K562 (cell line): ENCODE data around the gene MAP7D1. TPM values are rescaled to one million over a fixed set of nuclear protein-coding genes. Genes with fewer than 3 reads are reported as not detected.

Experiments
- ATAC-seq: fragments of 200-7000 bp; cut with Tn5 transposase; 3 replicates; pipeline ENCODE4 v1.9.1; 2020; ENCODE audit warnings: moderate library complexity
- BruUV-seq: library from RNA; stranded (reverse); fragments of 400-500 nt; replicated peaks from 2 replicates; lab custom pipeline; 2021; lab: Mats Ljungman, UMichigan
- CTCF ChIA-PET: fragments of 300-600 bp; formaldehyde crosslinking; extraction: SDS; loops from one replicate; lab custom pipeline; 2021; ENCODE audit warnings: low intra/inter-chr PET ratio; lab: Yijun Ruan, JAX
- POLR2A ChIA-PET: fragments of 300-600, 350-650 bp; sonication (Branson Sonifier 250); formaldehyde crosslinking; extraction: SDS; loops from one replicate; lab custom pipeline; 2021; ENCODE audit warnings: antibody characterized with exemption, inconsistent platforms; lab: Yijun Ruan, JAX
- DNase-seq, 4 experiments: peaks; one replicate each; pipeline versions ENCODE4 v3.0.0 to v3.0.0-alpha.2; 2011 to 2018; ENCODE audit warnings: low spot score in 3 of 4, mixed read lengths in 3 of 4; ENCODE audit errors: extremely low read depth in 1 of 4
- FAIRE-seq: peaks from 2 replicates; lab custom pipeline; 2011; peaks lifted over from hg19 to GRCh38; lab: Jason Lieb, UNC
- H2AFZ ChIP-seq: 2 replicates; pipeline ENCODE4 v1.6.0; 2011; ENCODE audit warnings: low read depth, low read length, control low read depth, inconsistent platforms
- H3K27ac ChIP-seq: fragments of 200-600 bp; 3 replicates; pipeline ENCODE4 v1.8.0; 2011; ENCODE audit warnings: low read depth, mild to moderate bottlenecking, control low read depth, inconsistent platforms, low read length, moderate library complexity, mixed read lengths; ENCODE audit errors: extremely low read depth
- H3K27me3 ChIP-seq, 2 experiments: fragments of 300-600 bp in 1 of 2; 2 replicates in 1 of 2; 3 replicates in 1 of 2; pipeline versions ENCODE4 v1.6.0 to v1.8.0; 2011; ENCODE audit warnings: inconsistent platforms in 2 of 2, low read length in 2 of 2, mild to moderate bottlenecking in 1 of 2, mixed read lengths in 1 of 2, moderate library complexity in 1 of 2; ENCODE audit not compliant: control insufficient read depth in 2 of 2, insufficient read depth in 2 of 2
- H3K36me3 ChIP-seq: fragments of 300-600 bp; 3 replicates; pipeline ENCODE4 v1.8.0; 2011; ENCODE audit warnings: mild to moderate bottlenecking, low read length, inconsistent platforms; ENCODE audit not compliant: control insufficient read depth, insufficient read depth
- H3K4me1 ChIP-seq, 2 experiments: fragments of 200-600 bp in 1 of 2; replicated peaks in 1 of 2; 2 replicates in 1 of 2; 3 replicates in 1 of 2; pipeline versions ENCODE4 v1.5.1 to v1.8.0; 2011; ENCODE audit warnings: inconsistent platforms in 2 of 2, low read length in 2 of 2, mild to moderate bottlenecking in 1 of 2, mixed read lengths in 1 of 2, moderate library complexity in 1 of 2; ENCODE audit not compliant: control insufficient read depth in 2 of 2, insufficient read depth in 2 of 2
- H3K4me2 ChIP-seq: 2 replicates; pipeline ENCODE4 v1.6.1; 2011; ENCODE audit warnings: low read length, control low read depth, inconsistent platforms, mixed read lengths; ENCODE audit not compliant: insufficient read depth
- H3K4me3 ChIP-seq: fragments of 200-600 bp; sonication (generic), shearing (Covaris generic); 2 replicates; pipeline ENCODE4 v1.5.1; 2016; ENCODE audit warnings: control low read depth, inconsistent platforms
- H3K79me2 ChIP-seq: fragments of 200-600 bp; 3 replicates; pipeline ENCODE4 v1.8.0; 2011; ENCODE audit warnings: low read length, inconsistent platforms; ENCODE audit not compliant: control insufficient read depth, insufficient read depth
- H3K9ac ChIP-seq, 2 experiments: 2 replicates each; pipeline versions ENCODE4 v1.6.0 to v1.6.1; 2011; ENCODE audit warnings: low read depth in 2 of 2, low read length in 2 of 2, control low read depth in 1 of 2, inconsistent platforms in 1 of 2, mild to moderate bottlenecking in 1 of 2, mixed read lengths in 1 of 2; ENCODE audit not compliant: insufficient read depth in 1 of 2
- H3K9me1 ChIP-seq: one replicate; pipeline ENCODE4 v1.6.0; 2011; ENCODE audit warnings: inconsistent platforms, mild to moderate bottlenecking, low read length, moderate library complexity; ENCODE audit not compliant: control insufficient read depth, insufficient read depth
- H3K9me3 ChIP-seq: replicated peaks from 2 replicates; pipeline ENCODE4 v1.5.1; 2011; ENCODE audit warnings: low read depth, low read length, inconsistent platforms; ENCODE audit not compliant: control insufficient read depth, insufficient read depth
- H4K20me1 ChIP-seq: replicated peaks from 2 replicates; pipeline ENCODE4 v1.6.1; 2011; ENCODE audit warnings: low read length, inconsistent platforms, mixed read lengths; ENCODE audit not compliant: control insufficient read depth, insufficient read depth
- HIVEP1 ChIP-seq: fragments of 250-450 bp; sonication (Bioruptor Pico); IDR thresholded peaks from 2 replicates; pipeline ENCODE4 v1.4.0; 2020; ENCODE audit warnings: mild to moderate bottlenecking
- HLTF ChIP-seq: fragments of 450-650 bp; IDR thresholded peaks from 2 replicates; pipeline ENCODE4 v1.6.1; 2016
- NCOA6 ChIP-seq: fragments of 450-650 bp; IDR thresholded peaks from 2 replicates; pipeline ENCODE4 v1.6.1; 2017; ENCODE audit warnings: mild to moderate bottlenecking
- NKRF ChIP-seq: fragments of 450-650 bp; IDR thresholded peaks from 2 replicates; pipeline ENCODE4 v1.6.1; 2016; ENCODE audit warnings: borderline replicate concordance
- POLR2AphosphoS2 ChIP-seq: IDR thresholded peaks from 2 replicates; pipeline ENCODE4 v1.6.1; 2012; ENCODE audit warnings: low read length, improper control_type of control experiment
- RAD51 ChIP-seq: fragments of 450-650 bp; IDR thresholded peaks from 2 replicates; pipeline ENCODE4 v1.7.1; 2016; ENCODE audit warnings: low read depth, mild to moderate bottlenecking, borderline replicate concordance
- RBFOX2 ChIP-seq: fragments of 200-400 bp; formaldehyde crosslinking; IDR thresholded peaks from 2 replicates; pipeline ENCODE4 v1.6.1; 2017; ENCODE audit warnings: low read depth, mild to moderate bottlenecking, low read length, moderate library complexity
- RBM22 ChIP-seq: fragments of 200-400 bp; formaldehyde crosslinking; IDR thresholded peaks from 2 replicates; pipeline ENCODE4 v1.6.1; 2018; ENCODE audit warnings: low read length, low read depth; ENCODE audit not compliant: poor library complexity, severe bottlenecking
- RUNX1 ChIP-seq: sonication (generic); IDR thresholded peaks from 2 replicates; pipeline ENCODE4 v1.6.1; 2016; ENCODE audit warnings: antibody characterized with exemption, low read depth
- TAF1 ChIP-seq: IDR thresholded peaks from 2 replicates; pipeline ENCODE4 v1.6.1; 2011; ENCODE audit warnings: mild to moderate bottlenecking, low read length, moderate library complexity; ENCODE audit not compliant: insufficient read depth, control insufficient read depth, severe bottlenecking; ENCODE audit errors: extremely low read depth
- ZBTB43 ChIP-seq: sonication (generic); formaldehyde crosslinking; IDR thresholded peaks from 2 replicates; pipeline ENCODE4 v1.8.0; 2023; ENCODE audit warnings: mild to moderate bottlenecking, missing genetic modification reagents
- ZKSCAN3 ChIP-seq: fragments of 250-450 bp; sonication (Bioruptor Pico); IDR thresholded peaks from 2 replicates; pipeline ENCODE4 v1.4.0; 2020
- WGBS: fragments of 100-300 bp; shearing (Covaris generic); methylation state at CpG from one replicate; pipeline ENCODE4 v1.1.6; 2016; ENCODE audit warnings: low coverage, mixed read lengths; ENCODE audit not compliant: insufficient coverage; ENCODE audit errors: missing lambda C conversion rate; 5-methylcytosine and 5-hydroxymethylcytosine counted together
- in situ Hi-C: fragments of 300-500 bp; cut with MboI; formaldehyde crosslinking; loops from 4 replicates; pipeline ENCODE4 v1.15.0; 2018; ENCODE audit warnings: inconsistent platforms, mixed read lengths
- intact Hi-C: fragments of 100-400 bp; cut with micrococcal nuclease; formaldehyde crosslinking; loops from 2 replicates; pipeline ENCODE4 v1.14.2; 2022
- polyA plus RNA-seq, 8 experiments: library from polyadenylated mRNA; depleted of rRNA in 4 of 8; stranded (reverse) in 5 of 8; unstranded in 3 of 8; fragments of >200 nt; fragmentation: Nextera tagmentation in 2 of 8; fragmentation: Illumina TruSeq in 1 of 8; extraction: Ambion mirVana in 2 of 8; extraction: Trizol in 1 of 8; gene quantifications; 2 replicates each; pipeline versions ENCODE4 v1.2.1 to v1.2.3, GENCODE V29; 2011 to 2014; ENCODE audit warnings: inconsistent platforms in 1 of 8, missing spikeins in 1 of 8
- total RNA-seq, 7 experiments: library from RNA; depleted of rRNA in 6 of 7; stranded (reverse); fragments of >200 nt in 6 of 7; fragmentation: Illumina TruSeq in 2 of 7; extraction: Trizol in 2 of 7; gene quantifications; 2 replicates each; pipeline versions ENCODE4 v1.2.1 to v1.2.3, GENCODE V29; 2011 to 2021; ENCODE audit warnings: low replicate concordance in 1 of 7

The MAP7D1 gene
- total and polyA plus RNA-seq, 9 of the 15 experiments (the other 6 are each of a cell fraction or from before 2014, with no cell fraction given), result 3.6 to 108 (median 34.5) TPM

GRCh38 chr1:36179220-36179600 is 23.2 kb downstream of the MAP7D1 start:
- CTCF ChIA-PET, result no interaction called here
- no peaks in the 10 kb centered on the region for H3K9me1 ChIP-seq

More at GRCh38 chr1:36179220-36179600, 23.2 kb downstream of the MAP7D1 start:
- no TSS peak for BruUV-seq
- no peak overlapping the region for H2AFZ ChIP-seq
- 82% methylated on average over 14 of the region's 19 CpGs for WGBS
- DNase-seq (no peak), ATAC-seq (no peak), FAIRE-seq (no peak)
- POLR2A ChIA-PET, result interaction anchor here (1.1 kb wide), 1 partner anchor 15 kb away, joined by 3 read pairs; no protein-coding TSS in a partner anchor
- in situ Hi-C loops (no loop called here), intact Hi-C loops (no loop called here)
- no peak overlapping the region for H3K4me2 ChIP-seq
- no peaks in the 10 kb centered on the region for H3K9me3 ChIP-seq
- TF ChIP-seq NCOA6 (no peak), TAF1 (no peak), RBM22 (peak; percentile 6), ZBTB43 (CRISPR knock-in tag) (no peak), RUNX1 (no peak), NKRF (no peak), RAD51 (no peak), RBFOX2 (0 out of 2 replicates have a peak, but pooled peaks have one; percentile 2), ZKSCAN3 (CRISPR knock-in tag) (no peak), HIVEP1 (CRISPR knock-in tag) (no peak), POLR2AphosphoS2 (no peak), HLTF (no peak)
- H3K79me2 ChIP-seq, result no peaks in the 10 kb centered on the region
- H3K36me3 ChIP-seq, result peaks cover 68% of the 10 kb centered on the region
- H4K20me1 ChIP-seq, result 0 out of 2 replicates have a peak, but pooled peaks cover 4% of the 10 kb centered on the region
- peaks cover 0 to 23% of the 10 kb centered on the region in 2 experiments; a peak in 1 of 5 replicates for H3K4me1 ChIP-seq
- H3K9ac ChIP-seq, result 0 out of 4 replicates have a peak overlapping the region, but pooled peaks of 1 of the 2 experiments have one; percentile 41
- no peaks in the 10 kb centered on the region for H3K27me3 ChIP-seq
- H3K27ac ChIP-seq, result no peak overlapping the region
- H3K4me3 ChIP-seq, result no peak overlapping the region
